CD8-positive, alpha-beta memory T cell (primary cell): ENCODE results near the gene TOM1L1. TPM values are rescaled to one million over a fixed set of nuclear protein-coding genes. Genes with fewer than 3 reads are reported as not detected.
A peak's percentile ranks its signal among the peaks of the same experiment; 100 is the strongest.

Experiments used
- CTCF ChIA-PET: fragments of 350-600 bp; sonication (Branson Sonifier 250); formaldehyde crosslinking; loops from one replicate; lab custom pipeline; 2021; ENCODE audit warnings: antibody characterized with exemption; lab: Charles Lee
- POLR2A ChIA-PET: fragments of 350-600 bp; sonication (Branson Sonifier 250); formaldehyde crosslinking; loops from one replicate; lab custom pipeline; 2021; ENCODE audit warnings: antibody characterized with exemption; lab: Charles Lee
- DNase-seq, 5 donors: peaks; one replicate each; pipeline versions ENCODE4 v3.0.0 to v3.0.0-alpha.2; 2020 to 2022; ENCODE audit warnings: mixed read lengths in 1 of 5
- H3K27ac ChIP-seq: one replicate; pipeline ENCODE4 v1.7.0; 2013; ENCODE audit warnings: low read depth, mild to moderate bottlenecking, low read length, moderate library complexity
- H3K27me3 ChIP-seq: 2 replicates; pipeline ENCODE4 v1.7.0; 2013; ENCODE audit warnings: low read length, mild to moderate bottlenecking; ENCODE audit not compliant: insufficient read depth, poor library complexity, severe bottlenecking
- H3K36me3 ChIP-seq: 2 replicates; pipeline ENCODE4 v1.7.0; 2013; ENCODE audit warnings: mild to moderate bottlenecking, low read length, moderate library complexity; ENCODE audit not compliant: insufficient read depth
- H3K4me1 ChIP-seq: 2 replicates; pipeline ENCODE4 v1.7.0; 2013; ENCODE audit warnings: mild to moderate bottlenecking, low read length, moderate library complexity; ENCODE audit not compliant: insufficient read depth
- H3K4me3 ChIP-seq: 2 replicates; pipeline ENCODE4 v1.7.0; 2013; ENCODE audit warnings: mild to moderate bottlenecking, low read length
- H3K9me3 ChIP-seq: 2 replicates; pipeline ENCODE4 v1.7.0; 2013; ENCODE audit warnings: mild to moderate bottlenecking, low read length
- H3K27ac Mint-ChIP-seq, 8 donors: one replicate each; pipeline ENCODE4 v1.8.0; 2020 to 2021; ENCODE audit warnings: mixed read lengths in 8 of 8, mild to moderate bottlenecking in 6 of 8, inconsistent platforms in 3 of 8, moderate library complexity in 3 of 8
- H3K27me3 Mint-ChIP-seq, 2 donors: one replicate each; pipeline ENCODE4 v1.8.0; 2020 to 2021; ENCODE audit warnings: mixed read lengths in 2 of 2, mild to moderate bottlenecking in 1 of 2, moderate library complexity in 1 of 2
- H3K36me3 Mint-ChIP-seq, 3 donors: one replicate each; pipeline ENCODE4 v1.8.0; 2020 to 2021; ENCODE audit warnings: mixed read lengths in 3 of 3, inconsistent platforms in 1 of 3, mild to moderate bottlenecking in 1 of 3
- H3K4me1 Mint-ChIP-seq, 3 donors: one replicate each; pipeline ENCODE4 v1.8.0; 2020 to 2021; ENCODE audit warnings: mixed read lengths in 3 of 3, inconsistent platforms in 1 of 3, mild to moderate bottlenecking in 1 of 3
- H3K4me3 Mint-ChIP-seq, 7 donors: one replicate each; pipeline ENCODE4 v1.8.0; 2020 to 2021; ENCODE audit warnings: mixed read lengths in 7 of 7, mild to moderate bottlenecking in 6 of 7, moderate library complexity in 4 of 7, inconsistent platforms in 2 of 7
- H3K9me3 Mint-ChIP-seq, 5 donors: one replicate each; pipeline ENCODE4 v1.8.0; 2020 to 2022; ENCODE audit warnings: mixed read lengths in 5 of 5, mild to moderate bottlenecking in 3 of 5, moderate library complexity in 2 of 5, inconsistent platforms in 1 of 5
- polyA plus RNA-seq: library from polyadenylated mRNA; unstranded; fragments of 300-500 nt; fragmentation: Illumina TruSeq; gene quantifications from one replicate; pipeline ENCODE4 v1.2.3, GENCODE V29; 2021
- total RNA-seq, 2 experiments: library from RNA; stranded (reverse); gene quantifications; one replicate each; pipeline ENCODE4 v1.2.3, GENCODE V29; 2021

Gene TOM1L1
- total and polyA plus RNA-seq, 3 experiments from 2014 or later = 0.33 TPM; not detected in 2

- Histone ChIP-seq H3K4me1 (no peaks in the 10 kb centered on the region), H3K36me3 (peaks cover 12% of the 10 kb centered on the region), H3K27ac (no peak overlapping the region), H3K9me3 (no peaks in the 10 kb centered on the region), H3K4me3 (no peak overlapping the region), H3K27me3 (no peaks in the 10 kb centered on the region)
- H3K27me3 Mint-ChIP-seq = no peaks in the 10 kb centered on the region
- ChIA-PET POLR2A (no interaction called here), CTCF (no interaction called here)
- peaks cover 6 to 54% (median 16%) of the 10 kb centered on the region in 3 donors for H3K36me3 Mint-ChIP-seq
- DNase-seq = no peak
- peaks cover 0 to 7% (median 0%) of the 10 kb centered on the region in 3 donors for H3K4me1 Mint-ChIP-seq
- no peaks in the 10 kb centered on the region for H3K9me3 Mint-ChIP-seq
- H3K27ac Mint-ChIP-seq = peak overlapping the region in 4 of 8 donors; percentile 18 to 64 (median 42)
- H3K4me3 Mint-ChIP-seq = no peak overlapping the region
These were observed 56.1 kb downstream of the TOM1L1 start for GRCh38 chr17:54956791-54957190.

GRCh38 chr17:54967621-54968261 is 67.1 kb downstream of the TOM1L1 start:
- Histone ChIP-seq H3K4me3 (peak overlapping the region; percentile 87), H3K27me3 (no peaks in the 10 kb centered on the region), H3K36me3 (peaks cover 11% of the 10 kb centered on the region), H3K4me1 (peaks cover 18% of the 10 kb centered on the region), H3K9me3 (no peaks in the 10 kb centered on the region), H3K27ac (peak overlapping the region; percentile 73)
- H3K36me3 Mint-ChIP-seq = peaks cover 0 to 25% (median 4%) of the 10 kb centered on the region in 3 donors
- no peak overlapping the region for H3K4me3 Mint-ChIP-seq
- H3K27me3 Mint-ChIP-seq = no peaks in the 10 kb centered on the region
- peaks cover 26 to 36% (median 27%) of the 10 kb centered on the region in 3 donors for H3K4me1 Mint-ChIP-seq
- POLR2A ChIA-PET = no interaction called here
- CTCF ChIA-PET = no interaction called here
- no peak overlapping the region for H3K27ac Mint-ChIP-seq
- H3K9me3 Mint-ChIP-seq = no peaks in the 10 kb centered on the region
- peak in 1 of 5 donors; percentile 0 for DNase-seq

- Mint-ChIP-seq H3K4me1 (peaks cover 26 to 36% (median 29%) of the 10 kb centered on the region in 3 donors), H3K9me3 (no peaks in the 10 kb centered on the region), H3K27me3 (no peaks in the 10 kb centered on the region), H3K4me3 (no peak within 1 kb of the TSS), H3K36me3 (peaks cover 0 to 20% (median 3%) of the 10 kb centered on the region in 3 donors), H3K27ac (no peak within 1 kb of the TSS)
- peaks cover 4% of the 10 kb centered on the region for H3K36me3 ChIP-seq
- H3K9me3 ChIP-seq = no peaks in the 10 kb centered on the region
- ChIA-PET CTCF (interaction anchor here (1.5 kb wide), 1 partner anchor 9 kb away, joined by 3 read pairs; no protein-coding TSS in a partner anchor), POLR2A (no interaction called here)
- no peaks in the 10 kb centered on the region for H3K27me3 ChIP-seq
- DNase-seq = peak; percentile 89 to 96 (median 93)
- H3K27ac ChIP-seq = peak within 1 kb of the TSS; percentile 73
- H3K4me1 ChIP-seq = peaks cover 18% of the 10 kb centered on the region
- peak within 1 kb of the TSS; percentile 87 for H3K4me3 ChIP-seq
These were observed 67.8 kb downstream of the TOM1L1 start, which contains the start of the genes COX11 and STXBP4 for GRCh38 chr17:54968262-54968987. Gene COX11 (minus strand): TSS chr17:54968654. CDS start chr17:54968646, 8 bp downstream. Gene STXBP4 (plus strand): TSS chr17:54968765. CDS start chr17:54986220, 17,455 bp downstream.

GRCh38 chr17:54968988-54969332 is 68.3 kb downstream of the TOM1L1 start:
- Histone ChIP-seq H3K4me1 (peaks cover 18% of the 10 kb centered on the region), H3K27ac (peak overlapping the region; percentile 73), H3K4me3 (peak overlapping the region; percentile 87), H3K36me3 (no peaks in the 10 kb centered on the region), H3K9me3 (no peaks in the 10 kb centered on the region), H3K27me3 (no peaks in the 10 kb centered on the region)
- ChIA-PET POLR2A (no interaction called here), CTCF (interaction anchor here (1.5 kb wide), 1 partner anchor 9 kb away, joined by 3 read pairs; no protein-coding TSS in a partner anchor)
- Mint-ChIP-seq H3K9me3 (no peaks in the 10 kb centered on the region), H3K27me3 (no peaks in the 10 kb centered on the region), H3K4me1 (peaks cover 26 to 36% (median 29%) of the 10 kb centered on the region in 3 donors), H3K36me3 (peaks cover 0 to 15% (median 3%) of the 10 kb centered on the region in 3 donors), H3K27ac (no peak overlapping the region), H3K4me3 (no peak overlapping the region)
- DNase-seq = peak in 2 of 5 donors; percentile 14 to 60

GRCh38 chr17:54969658-54970572 is 69.3 kb downstream of the TOM1L1 start:
- H3K4me3 ChIP-seq = peak overlapping the region; percentile 87
- H3K4me3 Mint-ChIP-seq = peak overlapping the region in 2 of 7 donors; percentile 14 to 45

GRCh38 chr17:54971147-54971546 is 70.5 kb downstream of the TOM1L1 start:
- H3K4me1 ChIP-seq = peaks cover 18% of the 10 kb centered on the region
- H3K27ac ChIP-seq = no peak overlapping the region
- CTCF ChIA-PET = interaction anchor here (1.0 kb wide), 1 partner anchor 22 kb away, joined by 4 read pairs; no protein-coding TSS in a partner anchor
- Mint-ChIP-seq H3K9me3 (no peaks in the 10 kb centered on the region), H3K27ac (peak overlapping the region in 3 of 8 donors; percentile 16 to 71 (median 67)), H3K4me3 (peak overlapping the region in 1 of 7 donors; percentile 49), H3K36me3 (peaks cover 0 to 2% (median 0%) of the 10 kb centered on the region in 3 donors), H3K27me3 (no peaks in the 10 kb centered on the region), H3K4me1 (peaks cover 17 to 24% (median 21%) of the 10 kb centered on the region in 3 donors)
- no peaks in the 10 kb centered on the region for H3K9me3 ChIP-seq
- no peak for DNase-seq
- POLR2A ChIA-PET = no interaction called here
- H3K4me3 ChIP-seq = no peak overlapping the region
- no peaks in the 10 kb centered on the region for H3K27me3 ChIP-seq
- no peaks in the 10 kb centered on the region for H3K36me3 ChIP-seq

More at GRCh38 chr17:54969658-54970572, 69.3 kb downstream of the TOM1L1 start:
- Mint-ChIP-seq H3K4me1 (peaks cover 26 to 36% (median 29%) of the 10 kb centered on the region in 3 donors), H3K36me3 (peaks cover 0 to 7% (median 3%) of the 10 kb centered on the region in 3 donors), H3K27me3 (no peaks in the 10 kb centered on the region), H3K27ac (peak overlapping the region in 3 of 8 donors; percentile 7 to 83 (median 71)), H3K9me3 (no peaks in the 10 kb centered on the region)
- Histone ChIP-seq H3K4me1 (peaks cover 18% of the 10 kb centered on the region), H3K27ac (no peak overlapping the region), H3K9me3 (no peaks in the 10 kb centered on the region), H3K27me3 (no peaks in the 10 kb centered on the region), H3K36me3 (no peaks in the 10 kb centered on the region)
- POLR2A ChIA-PET = no interaction called here
- CTCF ChIA-PET = interaction anchor here (1.5 kb wide), 1 partner anchor 10 kb away, joined by 3 read pairs; no protein-coding TSS in a partner anchor
- no peak for DNase-seq

- Mint-ChIP-seq H3K36me3 (peaks cover 0 to 3% (median 0%) of the 10 kb centered on the region in 3 donors), H3K9me3 (no peaks in the 10 kb centered on the region), H3K4me3 (peak overlapping the region in 1 of 7 donors; percentile 55), H3K27ac (no peak overlapping the region), H3K4me1 (peaks cover 9 to 17% (median 15%) of the 10 kb centered on the region in 3 donors), H3K27me3 (no peaks in the 10 kb centered on the region)
- Histone ChIP-seq H3K27me3 (no peaks in the 10 kb centered on the region), H3K9me3 (no peaks in the 10 kb centered on the region), H3K4me3 (no peak overlapping the region), H3K4me1 (peaks cover 14% of the 10 kb centered on the region), H3K27ac (no peak overlapping the region), H3K36me3 (no peaks in the 10 kb centered on the region)
- DNase-seq = no peak
- ChIA-PET POLR2A (no interaction called here), CTCF (interaction anchor here (1.0 kb wide), 1 partner anchor 21 kb away, joined by 4 read pairs; no protein-coding TSS in a partner anchor)
These were observed 71.2 kb downstream of the TOM1L1 start for GRCh38 chr17:54971901-54972300.
